ENCODE measurements around the gene TBC1D22A.

- TF ChIP-seq ESRRG (CRISPR knock-in tag; IDR thresholded peaks at IDR 0.05) (no peak), CSRNP3 (CRISPR knock-in tag; IDR thresholded peaks at IDR 0.05) (no peak), ISL1 (CRISPR knock-in tag; IDR thresholded peaks at IDR 0.05) (no peak), GLIS3 (CRISPR knock-in tag; IDR thresholded peaks at IDR 0.05) (no peak), SNAI2 (CRISPR knock-in tag; IDR thresholded peaks at IDR 0.05) (no peak), CSDC2 (CRISPR knock-in tag; IDR thresholded peaks at IDR 0.05) (no peak), ZNF70 (CRISPR knock-in tag; IDR thresholded peaks at IDR 0.05) (no peak), CREB5 (CRISPR knock-in tag; IDR thresholded peaks at IDR 0.05; ENCODE audit: low read depth) (no peak), ZNF565 (CRISPR knock-in tag; conservative IDR thresholded peaks at IDR 0.05; ENCODE audit: low read depth) (no peak), TSHZ2 (CRISPR knock-in tag; IDR thresholded peaks at IDR 0.05) (no peak), RARB (CRISPR knock-in tag; IDR thresholded peaks at IDR 0.05) (no peak)
These were observed 217.9 kb downstream of the TBC1D22A start for GRCh38 chr22:46980392-46980791.
